ACHN (cell line): ENCODE results near the gene POGLUT3.

ENCODE experiments used
- DNase-seq: peaks from one replicate; pipeline ENCODE4 v3.0.0-alpha.2; 2015
- in situ Hi-C: cut with HindIII; loops from 2 replicates; pipeline ENCODE4 v1.10.0; 2017; ENCODE audit warnings: low sequenced_read_pairs, low pct_ligation_motif_present, low pct_unique_long_range_greater_than_20kb

POGLUT3 gene

GRCh38 chr11:108498046-108498815, at the start of gene POGLUT3:
POGLUT3 (minus strand) TSS chr11:108498384; CDS start chr11:108498366, 18 bp downstream.
- peak; percentile 68 for DNase-seq
- in situ Hi-C loops, result no loop called here

GRCh38 chr11:108545909-108546501, 47.8 kb upstream of the POGLUT3 start:
- no peak for DNase-seq
- in situ Hi-C loops, result no loop called here

DNA sequence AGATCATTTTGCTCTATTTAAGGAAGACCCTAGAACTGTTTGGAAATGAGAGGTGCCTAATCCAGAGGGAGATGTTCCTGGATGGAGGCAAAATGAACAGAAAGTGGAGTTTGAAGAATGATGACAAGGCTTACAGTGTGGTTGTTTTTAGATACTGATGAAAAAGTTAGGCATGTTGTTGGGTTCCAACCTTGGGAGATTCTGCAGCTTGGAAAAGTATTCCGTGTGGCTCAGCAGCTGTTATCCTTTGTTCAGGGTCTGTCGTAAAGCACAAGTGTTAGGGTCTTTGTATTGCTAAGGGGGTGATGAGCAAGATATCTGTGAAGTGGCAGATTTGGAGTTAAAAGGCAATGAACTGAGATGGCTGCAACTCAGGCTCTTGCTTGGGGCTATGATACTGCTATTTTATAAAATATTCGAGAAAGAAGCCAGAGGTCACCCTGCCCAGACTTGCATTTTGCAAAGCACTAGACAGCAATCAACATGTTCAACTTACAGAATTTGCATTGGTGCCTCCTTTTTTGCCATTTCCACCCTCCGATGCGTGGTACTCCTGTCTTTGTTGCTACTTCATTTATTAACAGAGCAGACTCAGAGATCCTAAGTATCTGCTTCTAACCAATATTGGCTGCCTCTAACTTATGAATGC, 45.3 kb upstream of the POGLUT3 start:
- no peak for DNase-seq
- in situ Hi-C loops, result no loop called here

DNA sequence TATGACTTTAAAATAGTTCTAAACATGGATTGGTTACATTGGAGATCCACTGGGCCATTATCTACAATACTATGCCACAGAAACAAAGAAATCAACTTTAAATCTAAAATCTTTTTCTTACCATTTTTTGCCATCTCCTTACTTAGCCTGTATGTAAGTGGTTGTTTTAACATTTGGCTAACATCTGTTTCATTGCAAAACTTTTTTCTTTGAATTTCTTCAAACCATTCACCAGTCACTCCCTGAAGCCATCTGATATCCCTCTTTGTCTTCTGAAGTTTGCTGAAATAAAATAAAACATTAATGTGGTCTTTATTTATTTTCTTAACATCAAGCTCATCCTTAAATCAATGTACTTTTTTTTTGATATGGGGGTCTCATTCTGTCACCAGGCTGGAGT, 43.3 kb upstream of the POGLUT3 start:
- no peak for DNase-seq
- in situ Hi-C loops, result no loop called here

DNA sequence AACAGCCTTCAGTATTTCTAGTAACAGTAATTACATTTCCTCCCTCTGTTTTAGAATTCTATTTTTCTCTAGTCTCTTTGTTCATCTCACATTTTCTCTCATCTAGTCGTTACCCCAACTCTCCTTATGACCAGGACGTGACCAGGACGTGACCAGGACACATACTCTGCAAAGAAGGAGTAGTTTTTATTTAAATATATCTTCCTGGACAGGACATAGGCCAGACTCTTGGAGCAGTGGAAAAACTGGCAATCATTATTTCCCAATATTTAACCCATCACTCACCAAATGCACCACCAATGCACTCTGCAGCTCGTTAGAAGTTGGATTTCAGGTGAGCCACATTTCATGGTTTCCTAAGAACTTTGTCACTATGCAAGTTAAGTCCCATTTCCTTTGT, 40.3 kb upstream of the POGLUT3 start:
- in situ Hi-C loops, result no loop called here
- DNase-seq, result no peak

DNA sequence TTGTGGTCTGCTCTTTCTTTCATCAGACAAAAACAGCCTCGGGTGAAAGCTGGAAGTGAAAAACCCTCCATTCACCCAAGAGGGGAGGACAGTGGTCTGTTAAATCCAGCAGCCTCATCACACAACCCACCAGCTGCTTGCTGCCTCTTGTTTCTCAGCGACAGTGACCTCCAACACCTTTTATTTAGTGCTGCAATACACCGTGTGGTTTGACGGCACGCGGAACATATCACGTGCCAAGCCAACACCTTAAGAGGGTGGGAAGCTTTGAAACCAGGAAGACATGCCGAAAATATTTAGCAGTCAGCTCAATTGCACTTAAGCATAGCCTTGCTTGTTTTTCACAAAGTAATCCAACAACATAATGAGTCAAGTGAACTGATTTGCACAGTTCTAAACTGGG, 39.8 kb upstream of the POGLUT3 start:
- in situ Hi-C loops, result no loop called here
- no peak for DNase-seq

DNA sequence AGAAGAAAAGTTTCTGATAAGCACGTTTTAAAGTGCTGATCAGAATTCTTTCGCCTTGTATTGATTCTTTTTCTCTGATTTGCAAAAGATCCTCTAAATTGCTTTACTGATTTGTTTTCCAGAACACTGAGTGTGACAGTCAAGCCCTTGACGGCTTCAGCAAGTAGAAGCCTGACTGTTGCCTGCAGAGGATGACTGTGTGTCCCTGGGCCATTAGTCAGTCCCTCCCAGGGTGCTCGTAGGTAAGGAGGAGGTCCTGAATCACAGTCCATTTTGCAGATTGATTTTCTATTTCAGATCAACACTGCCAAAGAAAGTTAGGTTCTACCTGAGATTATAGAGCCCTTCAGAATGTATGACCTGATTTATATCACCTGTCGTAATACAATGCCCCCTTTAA, 38.6 kb upstream of the POGLUT3 start:
- in situ Hi-C loops, result no loop called here
- DNase-seq, result no peak

GRCh38 chr11:108535384-108535955, 37.3 kb upstream of the POGLUT3 start:
- no peak for DNase-seq
- in situ Hi-C loops, result no loop called here

- DNase-seq, result no peak
- in situ Hi-C loops, result no loop called here
Measured at GRCh38 chr11:108534274-108534882, 36.2 kb upstream of the POGLUT3 start.

- in situ Hi-C loops, result no loop called here
- DNase-seq, result no peak
Measured at GRCh38 chr11:108530426-108530825, 32.2 kb upstream of the POGLUT3 start.

DNA sequence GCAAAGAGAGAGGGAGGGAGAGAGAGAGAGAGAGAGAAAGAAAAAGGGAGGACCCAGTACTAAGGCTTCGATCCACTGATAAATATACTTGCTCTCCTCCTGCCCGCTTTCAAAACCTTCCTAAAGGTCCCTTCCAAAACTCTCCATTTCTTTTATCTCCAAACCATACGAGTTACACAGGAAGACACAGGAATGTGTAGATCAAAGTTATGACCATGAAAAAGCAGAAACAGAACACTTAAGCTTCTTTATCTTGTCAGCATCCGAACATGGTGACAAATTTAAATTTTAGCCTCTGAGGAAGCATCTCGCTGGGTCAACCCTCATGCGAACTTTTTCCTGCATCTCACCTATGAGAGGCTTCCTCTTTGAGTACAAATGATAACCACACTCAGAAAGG, 29.2 kb upstream of the POGLUT3 start:
- in situ Hi-C loops, result no loop called here
- no peak for DNase-seq

DNA sequence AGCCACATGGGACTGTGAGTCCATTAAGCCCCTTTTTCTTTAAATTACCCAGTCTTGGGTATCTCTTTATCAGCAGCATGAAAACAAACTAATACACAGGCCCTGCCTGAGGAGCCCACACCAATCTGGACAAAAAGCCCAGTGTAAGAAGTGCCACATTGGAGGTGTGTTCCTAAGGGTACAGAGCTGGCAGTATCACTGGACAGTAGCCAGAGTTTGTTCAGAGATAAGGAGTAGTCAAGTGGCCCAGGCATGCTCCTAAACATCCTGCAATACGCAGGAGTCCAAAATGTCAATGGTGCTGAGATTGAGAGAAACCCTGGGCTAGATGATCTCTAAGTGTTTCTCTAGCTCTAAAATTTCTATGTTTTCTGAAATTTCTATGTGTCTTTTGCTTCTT, 27.0 kb upstream of the POGLUT3 start:
- in situ Hi-C loops, result no loop called here

GRCh38 chr11:108524422-108524821, 26.2 kb upstream of the POGLUT3 start:
- in situ Hi-C loops, result no loop called here
- no peak for DNase-seq

More for the DNA sequence above, 27.0 kb upstream of the POGLUT3 start:
- DNase-seq, result no peak

- DNase-seq, result no peak
- in situ Hi-C loops, result no loop called here
Measured at GRCh38 chr11:108522318-108522717, 24.1 kb upstream of the POGLUT3 start.

- no peak for DNase-seq
- in situ Hi-C loops, result no loop called here
Measured at GRCh38 chr11:108518581-108518980, 20.4 kb upstream of the POGLUT3 start.

DNA sequence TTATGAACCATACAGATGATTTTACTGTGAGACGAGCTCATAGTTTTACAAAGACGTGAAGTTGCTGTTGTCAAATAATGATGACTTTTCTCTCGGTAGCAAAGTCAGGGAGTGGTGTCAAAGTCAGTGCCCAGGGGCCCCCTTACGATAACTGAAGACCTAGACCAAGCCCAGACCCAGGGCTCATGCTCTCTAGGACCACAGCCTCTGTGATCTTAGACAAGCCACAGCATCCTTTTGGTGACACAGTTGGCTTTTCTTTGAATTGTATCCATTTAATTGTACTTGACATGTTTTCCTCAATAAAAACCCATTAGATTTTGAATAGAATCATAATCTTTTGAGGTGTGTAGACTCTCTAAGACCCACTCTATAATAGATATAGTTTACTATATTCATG, 17.9 kb upstream of the POGLUT3 start:
- no peak for DNase-seq
- in situ Hi-C loops, result no loop called here

GRCh38 chr11:108512708-108513107, 14.5 kb upstream of the POGLUT3 start:
- in situ Hi-C loops, result no loop called here
- DNase-seq, result no peak

DNA sequence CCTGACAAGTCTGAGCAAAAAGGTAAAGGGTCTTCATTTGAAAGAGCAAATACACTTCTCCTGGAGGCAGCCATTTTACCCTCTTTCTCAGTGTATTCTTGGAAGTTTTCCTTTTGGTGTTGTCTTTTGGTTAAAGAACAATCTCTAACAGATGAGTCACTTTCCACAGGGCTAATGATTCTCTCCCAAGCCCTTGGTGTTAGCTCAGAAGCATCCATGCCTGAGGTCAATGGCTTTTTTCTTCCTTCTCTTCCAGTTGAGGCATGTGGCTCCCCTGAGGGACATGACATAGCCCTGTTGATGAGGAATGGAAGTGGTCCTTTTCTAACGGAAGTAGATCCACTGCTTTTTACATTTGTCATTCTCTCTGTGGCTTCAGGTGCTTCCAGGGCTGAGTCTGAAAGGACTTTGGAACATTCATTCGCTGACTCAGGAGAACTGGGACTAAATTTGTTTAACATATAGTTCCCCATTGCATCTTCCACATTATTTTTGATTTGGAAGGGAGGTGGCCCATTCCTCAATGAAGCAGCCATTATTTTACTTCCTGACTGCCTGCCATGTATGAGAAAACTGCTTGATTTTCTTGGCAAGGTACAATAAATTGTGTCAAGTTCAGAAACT, 13.8 kb upstream of the POGLUT3 start:
- in situ Hi-C loops, result no loop called here
- DNase-seq, result peak; percentile 90
